ENCODE measurements around the gene ACOT7. TPM values are rescaled to one million over a fixed set of nuclear protein-coding genes. Genes with fewer than 3 reads are reported as not detected.
A peak's percentile ranks its signal among the peaks of the same experiment; 100 is the strongest.

Gene ACOT7
- total and polyA plus RNA-seq, 2 of the 13 experiments (the other 11 are each of a cell fraction or from before 2014, with no cell fraction given): 33.0 to 55.8 TPM

DNA sequence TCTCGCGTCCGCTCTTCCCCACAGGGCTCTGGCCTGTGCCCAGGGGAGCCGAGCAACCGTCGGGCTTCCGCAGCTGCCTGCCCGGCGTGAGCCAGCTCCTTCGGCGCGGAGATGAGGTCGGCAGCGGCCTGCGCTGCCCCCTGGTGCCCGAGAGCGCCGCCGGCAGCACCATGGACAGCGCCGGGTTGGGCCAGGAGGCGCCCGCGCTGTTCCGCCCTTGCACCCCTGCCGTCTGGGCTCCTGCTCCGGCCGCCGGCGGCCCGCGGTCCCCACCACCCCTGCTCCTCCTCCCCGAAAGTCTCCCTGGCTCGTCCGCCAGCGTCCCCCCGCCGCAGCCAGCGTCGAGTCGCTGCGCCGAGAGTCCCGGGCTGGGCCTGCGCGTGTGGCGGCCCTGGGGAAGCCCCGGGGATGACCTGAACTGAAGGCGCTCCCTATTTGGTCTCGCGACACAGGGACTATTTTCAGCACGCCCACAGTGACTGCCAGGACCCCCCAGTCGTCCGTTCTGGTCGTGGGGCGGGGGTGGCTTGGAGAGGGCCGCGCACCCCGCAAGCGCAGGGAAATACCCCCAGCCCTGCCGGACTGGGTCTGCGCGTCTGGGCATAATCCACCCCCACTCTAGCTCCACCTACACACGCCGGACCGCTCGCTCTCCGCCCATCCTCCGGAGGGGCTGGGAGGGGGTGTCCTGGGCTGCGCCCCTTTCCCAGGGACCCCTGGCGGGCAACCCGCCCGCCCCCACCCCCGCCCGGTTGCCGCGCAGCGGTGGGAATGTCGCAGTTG lies 148.3 kb downstream of the ACOT7 start (continued):
- TF ChIP-seq, protein P1, sequence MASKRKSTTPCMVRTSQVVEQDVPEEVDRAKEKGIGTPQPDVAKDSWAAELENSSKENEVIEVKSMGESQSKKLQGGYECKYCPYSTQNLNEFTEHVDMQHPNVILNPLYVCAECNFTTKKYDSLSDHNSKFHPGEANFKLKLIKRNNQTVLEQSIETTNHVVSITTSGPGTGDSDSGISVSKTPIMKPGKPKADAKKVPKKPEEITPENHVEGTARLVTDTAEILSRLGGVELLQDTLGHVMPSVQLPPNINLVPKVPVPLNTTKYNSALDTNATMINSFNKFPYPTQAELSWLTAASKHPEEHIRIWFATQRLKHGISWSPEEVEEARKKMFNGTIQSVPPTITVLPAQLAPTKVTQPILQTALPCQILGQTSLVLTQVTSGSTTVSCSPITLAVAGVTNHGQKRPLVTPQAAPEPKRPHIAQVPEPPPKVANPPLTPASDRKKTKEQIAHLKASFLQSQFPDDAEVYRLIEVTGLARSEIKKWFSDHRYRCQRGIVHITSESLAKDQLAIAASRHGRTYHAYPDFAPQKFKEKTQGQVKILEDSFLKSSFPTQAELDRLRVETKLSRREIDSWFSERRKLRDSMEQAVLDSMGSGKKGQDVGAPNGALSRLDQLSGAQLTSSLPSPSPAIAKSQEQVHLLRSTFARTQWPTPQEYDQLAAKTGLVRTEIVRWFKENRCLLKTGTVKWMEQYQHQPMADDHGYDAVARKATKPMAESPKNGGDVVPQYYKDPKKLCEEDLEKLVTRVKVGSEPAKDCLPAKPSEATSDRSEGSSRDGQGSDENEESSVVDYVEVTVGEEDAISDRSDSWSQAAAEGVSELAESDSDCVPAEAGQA (IDR thresholded peaks at IDR 0.05; ENCODE audit: low read depth): no peak
- TF ChIP-seq, protein P1 (CRISPR knock-in tag; IDR thresholded peaks at IDR 0.05; ENCODE audit: borderline replicate concordance): peak; percentile 99
- TF ChIP-seq MED8 (CRISPR knock-in tag; IDR thresholded peaks at IDR 0.05; ENCODE audit: insufficient replicate concordance) (peak; percentile 69), ZBTB3 (CRISPR knock-in tag; IDR thresholded peaks at IDR 0.05; ENCODE audit: borderline replicate concordance, low read depth) (peak; percentile 59; the same call in 1 of the 2 replicates), SNAPC2 (CRISPR knock-in tag; IDR thresholded peaks at IDR 0.05) (peak; percentile 91), CBX5 (CRISPR knock-in tag; IDR thresholded peaks at IDR 0.05; ENCODE audit: borderline replicate concordance) (peak; percentile 93; the same call in 1 of the 2 replicates), IRF2 (CRISPR knock-in tag; IDR thresholded peaks at IDR 0.05) (peak; percentile 95), NFAT5 (CRISPR knock-in tag; IDR thresholded peaks at IDR 0.05) (peak; percentile 99), POLR2A (IDR thresholded peaks at IDR 0.05; ENCODE audit: insufficient read depth in 1 of 2, low read depth in 2 of 2, low read length in 2 of 2) (no peak), EZH2 (conservative IDR thresholded peaks at IDR 0.05; ENCODE audit: low read depth, low read length) (no peak), SMAD9 (CRISPR knock-in tag; IDR thresholded peaks at IDR 0.05) (peak; percentile 98), CCDC6 (CRISPR knock-in tag; IDR thresholded peaks at IDR 0.05) (peak; percentile 96)
- TF ChIP-seq, protein P2, sequence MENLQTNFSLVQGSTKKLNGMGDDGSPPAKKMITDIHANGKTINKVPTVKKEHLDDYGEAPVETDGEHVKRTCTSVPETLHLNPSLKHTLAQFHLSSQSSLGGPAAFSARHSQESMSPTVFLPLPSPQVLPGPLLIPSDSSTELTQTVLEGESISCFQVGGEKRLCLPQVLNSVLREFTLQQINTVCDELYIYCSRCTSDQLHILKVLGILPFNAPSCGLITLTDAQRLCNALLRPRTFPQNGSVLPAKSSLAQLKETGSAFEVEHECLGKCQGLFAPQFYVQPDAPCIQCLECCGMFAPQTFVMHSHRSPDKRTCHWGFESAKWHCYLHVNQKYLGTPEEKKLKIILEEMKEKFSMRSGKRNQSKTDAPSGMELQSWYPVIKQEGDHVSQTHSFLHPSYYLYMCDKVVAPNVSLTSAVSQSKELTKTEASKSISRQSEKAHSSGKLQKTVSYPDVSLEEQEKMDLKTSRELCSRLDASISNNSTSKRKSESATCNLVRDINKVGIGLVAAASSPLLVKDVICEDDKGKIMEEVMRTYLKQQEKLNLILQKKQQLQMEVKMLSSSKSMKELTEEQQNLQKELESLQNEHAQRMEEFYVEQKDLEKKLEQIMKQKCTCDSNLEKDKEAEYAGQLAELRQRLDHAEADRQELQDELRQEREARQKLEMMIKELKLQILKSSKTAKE (CRISPR knock-in tag; IDR thresholded peaks at IDR 0.05; ENCODE audit: borderline replicate concordance): peak; percentile 74

Data from HepG2 (cell line).